HPDE6-E6E7 (cell line): Measurements from ENCODE around the gene LRRC8A.
"Not testable (repeated sequence)": the region's sequence is repeated elsewhere in the genome, so short reads cannot be mapped to it uniquely, and the experiment has no call there.

Source experiments
- DNase-seq: peaks from one replicate; pipeline ENCODE4 v3.0.0; 2011; ENCODE audit warnings: missing footprints; ENCODE audit errors: extremely low spot score

LRRC8A gene

DNA sequence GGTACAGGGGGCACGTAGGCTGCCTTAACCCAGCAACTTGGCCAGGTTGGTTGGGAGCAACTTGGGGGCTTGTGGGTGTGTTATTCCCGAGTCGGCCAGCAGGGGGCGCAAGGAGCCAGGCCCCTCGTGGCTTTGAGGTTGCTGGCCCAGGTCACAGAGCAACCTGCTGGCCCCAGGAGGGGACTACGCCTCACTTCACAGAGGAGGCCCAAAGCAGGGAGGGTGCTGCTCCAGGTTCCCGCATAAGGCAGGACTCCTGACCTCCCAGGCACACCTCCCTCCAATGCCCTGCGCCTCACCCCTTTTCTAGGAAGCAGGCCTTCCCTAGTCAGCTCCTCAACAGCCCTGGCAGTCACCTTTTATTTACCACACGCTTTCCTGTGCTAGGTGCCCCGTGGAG, 18.3 kb upstream of the LRRC8A start:
- DNase-seq: no peak

- DNase-seq: no peak
Observed at GRCh38 chr9:128870128-128870940, 11.6 kb upstream of the LRRC8A start.

DNA sequence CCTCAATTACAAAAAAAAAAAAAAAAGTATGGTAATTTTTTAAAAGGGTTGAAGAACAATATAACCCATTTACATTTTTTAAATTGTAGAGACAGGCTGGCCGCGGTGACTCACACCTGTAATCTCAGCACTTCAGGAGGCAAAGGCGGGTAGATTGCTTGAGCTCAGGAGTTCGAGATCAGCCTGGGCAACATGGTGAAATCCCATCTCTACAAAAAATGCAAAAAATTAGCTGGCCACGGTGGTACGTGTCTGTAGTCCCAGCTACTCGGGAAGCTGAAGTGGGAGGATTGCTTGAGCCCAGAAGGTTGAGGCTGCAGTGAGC, 11.0 kb upstream of the LRRC8A start:
- DNase-seq: not testable (repeated sequence)

- no peak for DNase-seq
Observed at GRCh38 chr9:128877852-128878251, 4.1 kb upstream of the LRRC8A start.

DNA sequence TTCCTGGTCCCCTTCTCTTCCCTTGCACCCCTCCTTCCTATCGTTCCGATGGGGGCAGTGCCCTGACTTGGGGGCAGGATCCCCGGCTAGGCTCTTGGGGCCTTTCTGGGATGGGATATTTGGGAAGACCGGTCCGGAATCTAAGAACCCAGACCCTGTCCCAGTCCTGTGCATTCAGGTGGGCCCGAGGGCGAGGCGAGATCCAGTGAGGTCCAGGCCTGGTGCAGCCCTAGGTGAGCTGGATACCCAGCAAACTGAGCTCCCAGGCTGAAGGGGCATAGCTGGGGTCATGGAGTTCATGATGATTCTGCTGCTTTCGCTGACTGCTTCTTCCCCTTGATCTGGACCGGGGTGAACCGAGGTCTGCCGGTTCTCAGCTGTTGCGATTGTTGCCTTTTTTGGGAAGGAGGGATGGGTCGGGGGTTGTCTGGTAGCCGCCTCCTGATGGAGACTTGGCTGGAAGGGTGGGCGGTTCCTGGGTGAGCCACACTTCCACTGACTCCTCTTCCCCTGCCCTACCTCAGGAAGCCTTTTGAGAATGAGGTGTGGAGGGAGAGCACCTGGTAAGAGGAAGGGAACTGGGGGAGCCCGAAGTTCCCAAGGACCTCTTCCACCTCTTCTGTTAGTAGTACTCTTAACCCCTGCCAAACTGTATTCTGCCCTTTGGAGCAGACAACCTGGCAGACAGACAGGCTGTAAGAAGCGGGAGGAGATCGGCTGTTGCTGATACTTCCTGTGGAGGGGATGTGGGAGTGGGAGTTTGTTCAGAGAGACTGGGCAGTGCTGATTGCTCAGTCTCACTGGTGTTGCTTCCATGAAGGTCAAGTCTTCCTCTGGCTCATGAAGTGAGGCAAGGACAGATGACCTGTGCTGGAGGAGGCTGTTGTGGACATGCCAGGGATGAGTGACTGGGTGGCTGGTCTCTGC, 1.0 kb downstream of the LRRC8A start:
- no peak for DNase-seq

DNA sequence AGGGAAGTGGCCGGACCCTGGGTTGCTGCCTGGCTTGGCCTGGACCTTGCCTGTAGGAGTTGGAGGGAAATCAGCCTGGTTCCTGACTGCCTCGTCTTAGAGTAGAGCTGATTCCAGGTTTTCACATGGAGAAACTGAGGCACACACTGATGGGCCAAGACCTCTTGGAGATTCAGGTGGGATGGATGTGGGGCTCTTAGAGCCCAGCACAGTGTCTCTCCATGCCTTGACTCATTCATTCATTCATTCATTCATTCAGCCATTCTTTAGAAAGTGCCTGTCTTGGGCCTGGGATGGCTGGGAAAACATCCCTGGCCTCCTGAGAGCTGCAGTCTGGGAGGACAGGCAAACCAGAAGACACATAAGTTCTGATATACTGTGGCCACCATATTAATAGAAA, 2.2 kb downstream of the LRRC8A start:
- no peak for DNase-seq

DNA sequence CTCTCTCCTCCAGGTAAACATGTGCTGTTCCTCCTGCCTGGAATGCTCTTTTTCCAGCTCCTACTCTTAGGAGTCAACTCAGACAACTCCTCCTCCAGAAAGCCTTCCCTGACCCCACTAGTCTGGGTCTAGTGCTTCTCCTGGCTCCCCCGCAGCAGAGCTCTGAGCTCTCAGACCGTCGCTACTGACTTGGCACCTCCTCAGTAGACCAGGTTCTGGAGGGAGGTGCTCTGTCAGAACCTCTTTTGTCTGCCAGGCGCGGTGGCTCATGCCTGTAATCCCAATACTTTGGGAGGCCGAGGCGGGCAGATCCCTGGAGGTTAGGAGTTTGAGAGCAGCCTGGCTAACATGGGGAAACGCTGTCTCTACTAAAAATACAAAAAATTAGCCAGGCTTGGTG, 3.4 kb downstream of the LRRC8A start:
- no peak for DNase-seq

DNA sequence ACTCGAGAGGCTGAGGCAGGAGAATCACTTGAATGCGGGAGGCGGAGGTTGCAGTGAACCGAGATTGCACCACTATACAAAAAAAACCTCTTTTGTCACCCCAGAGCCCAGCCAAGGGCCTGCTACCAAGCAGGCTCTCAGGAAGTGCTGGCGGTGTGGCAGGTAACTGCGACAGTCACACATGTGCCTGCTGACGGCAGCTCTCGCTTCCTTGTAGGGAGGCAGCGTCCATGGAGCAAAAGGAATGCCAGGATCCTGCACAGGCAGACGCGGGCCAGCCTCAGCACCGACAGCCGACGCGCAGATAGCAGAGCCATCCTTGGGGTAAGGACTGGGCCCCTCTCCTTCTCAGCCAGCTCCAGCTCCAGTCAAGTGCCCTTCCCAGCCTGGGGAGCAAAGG, 3.9 kb downstream of the LRRC8A start:
- no peak for DNase-seq

DNA sequence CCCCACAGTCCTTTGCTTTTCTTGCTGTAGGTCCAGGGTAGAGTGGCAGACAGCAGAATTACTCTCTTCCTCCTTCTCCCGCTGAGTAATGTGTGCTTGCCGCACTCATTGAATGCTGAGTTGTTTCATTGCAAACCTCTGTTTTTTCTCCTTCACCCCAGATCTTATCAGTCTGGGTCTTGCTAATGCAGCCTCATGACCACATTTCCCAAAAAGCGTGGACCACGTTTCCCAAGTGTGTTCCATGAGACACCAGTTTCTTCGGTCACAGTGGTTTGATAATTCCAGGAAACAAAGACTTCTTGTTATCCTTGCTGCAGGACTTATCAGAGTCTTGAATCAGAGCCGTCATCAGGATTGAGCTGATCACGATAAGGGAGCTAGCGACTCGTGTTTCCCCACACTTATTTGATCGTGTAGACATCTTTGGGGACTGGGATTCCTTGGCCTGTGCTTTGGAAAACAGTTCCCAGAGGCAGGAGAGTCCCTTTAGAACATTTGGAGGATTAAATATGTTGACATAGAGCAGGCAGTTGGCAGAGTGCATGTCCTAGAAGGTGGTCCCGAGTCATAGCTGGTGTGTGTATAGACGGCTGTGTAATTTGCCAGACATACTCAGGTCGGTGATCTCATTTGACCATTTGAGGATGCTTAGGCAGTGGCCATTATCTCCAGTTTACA, 4.4 kb downstream of the LRRC8A start:
- no peak for DNase-seq

GRCh38 chr9:128887049-128887448, 5.1 kb downstream of the LRRC8A start:
- no peak for DNase-seq

GRCh38 chr9:128887914-128888350, 6.0 kb downstream of the LRRC8A start:
- no peak for DNase-seq

DNA sequence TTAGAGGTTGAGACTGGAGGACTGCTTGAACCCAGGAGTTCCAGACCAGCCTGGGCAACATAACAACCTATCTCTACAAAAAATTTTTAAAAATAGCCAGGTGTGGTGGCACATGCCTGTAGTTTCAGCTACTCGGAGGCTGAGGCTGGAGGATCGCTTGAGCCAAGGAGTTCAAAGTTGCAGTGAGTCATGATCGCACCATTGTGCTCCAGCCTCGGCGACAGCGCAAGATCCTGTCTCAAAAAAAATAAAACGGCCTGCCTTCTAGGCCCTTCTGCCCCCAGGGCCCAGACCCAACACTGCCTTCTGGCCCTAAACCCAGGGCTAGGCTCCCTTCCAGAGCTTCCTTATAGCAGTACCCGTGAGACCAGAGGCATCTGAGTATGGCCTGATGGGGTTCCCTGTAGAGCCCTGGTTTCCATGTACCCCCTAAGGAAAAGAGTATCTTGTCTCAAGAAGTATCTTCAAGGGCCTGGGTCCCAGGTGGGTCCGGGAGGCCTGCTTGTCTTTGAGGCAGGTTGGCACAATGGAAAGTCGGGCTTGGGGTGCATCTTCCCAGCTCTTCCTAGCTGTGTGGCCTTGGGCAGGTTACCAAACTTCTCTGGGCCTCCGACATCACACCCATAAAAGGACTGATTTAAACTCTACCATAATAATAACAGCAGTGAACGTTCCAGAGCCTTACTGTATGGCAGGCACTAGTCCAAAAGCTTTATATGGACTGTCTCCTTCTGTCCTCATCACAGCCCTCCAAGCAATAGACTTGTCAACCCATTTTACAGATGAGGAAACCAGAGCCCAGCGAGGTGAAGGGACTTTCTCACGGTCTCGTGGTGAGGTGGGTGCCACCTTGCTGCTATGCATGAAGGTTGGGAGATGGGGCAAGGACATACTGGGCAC, 9.6 kb downstream of the LRRC8A start:
- no peak for DNase-seq

DNA sequence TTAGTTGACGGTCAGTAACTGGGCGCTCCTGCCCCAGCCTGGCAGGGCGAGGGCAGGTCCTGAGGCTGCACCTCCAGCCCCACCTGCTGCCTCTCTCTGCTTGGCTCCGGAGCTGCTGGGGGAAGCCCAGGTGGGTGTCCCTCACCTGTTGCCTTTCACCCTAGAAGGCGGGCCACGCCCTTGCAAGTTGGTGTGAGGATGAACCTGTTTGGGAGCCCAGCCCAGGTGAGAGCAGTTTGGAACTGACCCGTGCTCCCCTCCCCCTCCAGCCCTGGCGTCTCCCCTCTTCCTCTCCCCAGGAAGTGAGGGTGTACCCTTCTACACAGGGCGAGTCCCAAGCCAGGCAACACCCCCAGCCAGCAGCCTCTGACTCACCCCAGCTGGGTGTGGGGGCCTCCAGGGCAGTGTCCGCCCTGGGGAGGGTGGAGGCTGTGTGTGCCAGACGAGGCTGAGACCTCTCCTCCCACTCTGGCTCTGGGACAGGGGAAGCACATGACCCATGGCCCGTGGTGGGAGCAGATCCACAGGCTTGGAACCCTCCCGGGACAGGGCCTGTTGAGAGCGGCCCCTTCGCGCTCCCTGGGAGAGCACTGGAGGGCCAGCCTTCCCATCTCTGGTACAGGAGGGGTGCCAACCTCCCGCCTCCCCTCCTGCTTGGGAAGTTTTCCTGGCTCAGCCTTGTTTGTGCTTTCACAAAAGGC, 10.4 kb downstream of the LRRC8A start:
- DNase-seq: peak; percentile 93

GRCh38 chr9:128893354-128893753, 11.4 kb downstream of the LRRC8A start:
- DNase-seq: no peak

- DNase-seq: no peak
Observed at GRCh38 chr9:128894764-128895163, 12.8 kb downstream of the LRRC8A start.

DNA sequence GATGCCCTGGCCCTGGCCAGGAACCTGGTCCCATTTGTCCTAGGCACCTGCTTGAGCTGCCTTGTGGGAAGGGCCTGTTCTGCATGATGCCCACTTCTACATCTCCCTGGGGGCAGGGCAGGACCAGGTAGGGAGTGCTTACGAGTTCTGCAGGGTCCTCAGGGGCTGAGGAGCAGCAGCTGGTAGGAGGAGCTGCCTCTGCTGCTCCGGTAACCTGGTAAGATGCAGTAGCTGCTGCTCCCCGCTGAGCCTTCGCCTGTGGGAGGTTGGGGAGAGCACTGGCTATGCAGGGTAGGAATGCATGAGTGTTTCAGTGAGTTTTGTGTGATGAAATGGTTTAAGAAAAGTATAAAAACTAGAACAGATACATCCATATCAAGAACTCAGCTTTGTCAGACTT, 13.6 kb downstream of the LRRC8A start:
- no peak for DNase-seq

GRCh38 chr9:128898382-128898781, 16.4 kb downstream of the LRRC8A start:
- DNase-seq: no peak

DNA sequence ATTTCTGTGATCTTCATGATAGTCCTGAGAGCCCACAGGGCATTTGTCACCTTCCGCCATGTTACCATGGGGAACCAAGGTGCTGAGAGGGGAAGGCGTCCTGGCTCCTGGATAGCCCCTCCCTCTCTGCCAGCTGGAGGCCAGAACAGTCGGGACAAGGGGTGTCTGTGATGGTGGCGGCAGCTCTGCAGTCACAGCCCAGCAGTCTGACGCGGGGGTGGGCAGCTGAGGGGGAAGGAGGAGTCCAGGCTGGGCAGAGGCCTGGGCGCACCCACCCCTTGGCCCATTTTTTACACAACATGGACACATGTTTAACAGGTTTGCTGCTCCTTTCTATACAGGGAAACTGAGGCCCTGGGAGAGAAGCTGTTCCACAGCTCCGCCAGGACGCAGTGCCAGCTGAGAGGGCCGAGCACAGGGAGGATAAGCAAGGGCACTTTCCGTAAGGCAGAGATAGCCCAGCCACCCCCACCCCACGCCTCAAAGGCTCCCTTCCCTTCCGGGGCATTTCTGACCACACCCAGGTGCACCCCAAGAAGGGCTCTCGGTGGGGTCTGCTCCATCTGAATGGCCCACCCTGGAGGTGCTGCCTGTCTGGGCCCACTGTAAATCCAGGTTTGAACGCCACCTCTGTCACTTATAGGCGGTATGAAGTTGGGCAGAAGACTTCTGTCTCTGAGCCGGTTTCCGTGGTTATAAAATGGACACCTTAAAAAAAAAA, 17.1 kb downstream of the LRRC8A start:
- no peak for DNase-seq

DNA sequence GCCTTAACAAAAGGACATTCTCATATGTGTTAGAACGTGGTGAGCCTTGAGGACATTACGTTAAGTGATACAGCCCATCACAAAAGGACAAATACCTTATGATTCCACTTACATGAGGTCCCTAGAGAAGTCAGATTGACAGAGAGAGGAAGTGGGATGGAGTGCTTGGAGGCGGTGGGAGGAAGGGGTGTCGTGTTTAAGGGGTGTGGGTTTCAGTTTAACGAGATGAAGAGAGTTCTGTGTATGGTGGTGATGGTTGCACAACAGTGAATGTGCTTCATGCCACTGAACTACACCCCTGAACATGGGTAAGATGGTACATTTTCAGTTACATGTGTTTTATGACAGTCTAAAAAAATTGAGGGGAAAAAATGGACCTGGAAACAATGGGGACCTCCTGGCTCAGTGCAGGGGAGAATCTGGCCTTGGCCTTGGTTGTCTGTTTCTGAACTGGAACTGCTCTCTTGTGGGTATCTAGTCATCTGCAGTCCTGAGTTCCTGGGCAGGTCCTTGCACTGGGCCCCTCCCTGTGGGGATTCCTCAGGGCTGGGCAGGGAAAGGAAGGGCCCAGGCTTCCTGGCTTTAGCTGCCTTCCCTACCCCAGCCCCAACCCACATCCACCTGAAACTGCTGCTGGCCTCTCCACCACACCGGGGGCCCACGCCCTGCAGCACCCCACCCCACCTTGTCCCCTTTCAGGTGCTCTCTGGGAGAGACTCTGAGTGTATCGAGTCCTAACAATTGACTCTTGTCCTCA, 17.8 kb downstream of the LRRC8A start:
- DNase-seq: no peak
